ENCODE results near the gene TMSB15B. TPM values are rescaled to one million over a fixed set of nuclear protein-coding genes. Genes with fewer than 3 reads are reported as not detected.
"Not testable (repeated sequence)": the region's sequence is repeated elsewhere in the genome, so short reads cannot be mapped to it uniquely, and the experiment has no call there.

The TMSB15B gene
- 3.9 TPM for total RNA-seq (ENCODE audit: insufficient read depth, low replicate concordance)

DNA sequence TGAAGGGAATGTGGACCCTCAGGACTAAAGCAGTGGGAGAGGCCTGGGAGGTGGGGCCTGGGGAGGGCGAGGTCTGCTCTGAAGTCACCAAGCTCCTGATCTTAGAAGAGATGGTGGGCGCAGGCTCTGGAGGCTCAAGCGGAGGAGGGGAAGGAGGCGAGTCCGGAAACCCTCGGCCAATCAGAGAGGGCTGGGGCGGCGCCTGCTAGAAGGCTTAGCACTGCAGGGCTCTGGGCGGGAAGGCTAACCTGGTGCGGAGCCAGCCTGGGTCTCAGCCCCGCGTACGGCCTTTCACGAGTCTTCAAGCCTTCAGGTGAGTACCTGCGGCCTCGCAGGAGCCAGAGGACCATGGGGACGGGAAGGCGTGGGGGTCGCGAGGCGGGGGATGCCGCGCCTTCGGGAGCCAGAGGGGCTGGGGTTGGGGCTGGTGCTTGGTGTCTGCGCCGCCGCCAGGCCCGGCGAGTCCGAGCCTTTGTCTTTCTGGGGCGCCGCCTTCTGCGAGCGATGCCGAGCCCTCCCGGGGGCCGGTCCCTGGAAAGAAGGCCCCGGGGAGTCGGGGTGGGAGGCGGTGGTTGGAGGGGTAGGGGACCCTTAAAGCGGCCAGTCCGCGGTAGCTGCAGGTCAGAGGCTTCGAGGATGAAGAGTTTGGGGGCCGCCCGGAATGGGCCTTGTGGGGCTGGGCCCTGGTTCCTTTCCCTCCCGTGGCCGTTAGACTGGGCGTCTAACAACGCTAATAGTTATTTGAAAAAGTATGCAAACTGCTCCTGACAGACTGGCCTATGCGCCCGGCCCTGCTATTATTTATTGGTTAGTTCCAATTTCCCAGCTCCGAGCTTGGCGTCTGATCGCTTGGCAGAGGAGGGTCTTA is at the start of gene TMSB15B:
TSS of gene TMSB15B (plus strand) at position 217 of the 868 bp plus-strand sequence.
- not testable (repeated sequence) for DNase-seq (ENCODE audit: low spot score)

- DNase-seq (ENCODE audit: low spot score) = no peak
These were observed 48.9 kb upstream of the TMSB15B start for GRCh38 chrX:103913356-103914020.

DNA sequence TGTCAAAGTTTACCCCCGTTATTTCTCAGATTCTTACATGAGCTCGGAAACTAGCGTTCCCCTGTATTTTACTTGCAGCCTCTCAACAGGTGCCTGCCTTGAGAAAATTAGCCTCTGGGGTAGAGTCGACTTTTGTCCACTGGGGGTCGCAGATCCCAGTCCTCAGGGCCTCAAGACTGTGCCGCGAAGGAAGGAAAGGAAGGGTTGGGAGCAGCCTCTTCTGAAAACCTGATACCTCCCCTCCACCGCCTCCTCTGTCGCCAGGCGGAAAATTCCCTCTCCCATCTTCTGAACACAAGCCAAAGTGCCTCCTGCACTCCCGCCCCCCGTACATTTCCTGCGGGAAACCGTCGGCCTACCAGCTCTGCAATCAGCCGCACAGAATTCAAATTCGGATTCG is 44.4 kb upstream of the TMSB15B start:
- DNase-seq (ENCODE audit: low spot score) = peak; percentile 57

DNA sequence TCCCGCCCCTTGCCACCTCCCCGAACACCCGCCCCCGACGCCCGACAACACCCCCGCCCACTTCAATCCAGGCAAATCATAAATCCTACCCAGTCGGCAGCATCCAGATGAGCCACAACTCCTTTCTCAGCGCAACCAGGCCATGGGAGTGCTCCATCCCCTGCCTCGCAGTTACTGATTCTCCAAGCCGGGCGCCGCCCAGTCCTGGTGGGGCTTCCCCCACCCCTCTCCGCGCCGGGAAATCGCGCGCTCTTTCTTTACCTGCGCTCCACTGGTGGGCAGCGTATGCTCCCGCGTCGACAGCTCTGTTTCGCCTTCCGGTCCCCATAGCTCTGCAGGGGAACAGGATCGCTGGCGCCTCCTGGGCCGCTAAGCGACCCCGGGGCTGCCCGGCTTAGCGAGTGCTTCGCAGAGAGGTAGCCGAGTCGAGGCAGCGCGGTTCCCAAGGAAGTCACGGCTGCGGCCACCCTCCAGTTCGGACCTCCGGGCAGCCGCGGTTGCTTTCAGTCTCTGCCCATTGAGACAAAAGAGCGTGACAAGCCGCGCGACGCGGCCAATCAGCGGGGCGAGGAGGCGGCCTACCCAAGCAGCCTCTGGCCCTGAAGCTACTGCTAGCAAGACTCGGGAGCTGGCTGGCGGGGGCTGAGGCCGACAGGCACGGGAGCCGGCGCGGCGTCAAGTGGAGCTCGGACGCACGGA is 43.7 kb upstream of the TMSB15B start:
- DNase-seq (ENCODE audit: low spot score) = peak; percentile 57

DNA sequence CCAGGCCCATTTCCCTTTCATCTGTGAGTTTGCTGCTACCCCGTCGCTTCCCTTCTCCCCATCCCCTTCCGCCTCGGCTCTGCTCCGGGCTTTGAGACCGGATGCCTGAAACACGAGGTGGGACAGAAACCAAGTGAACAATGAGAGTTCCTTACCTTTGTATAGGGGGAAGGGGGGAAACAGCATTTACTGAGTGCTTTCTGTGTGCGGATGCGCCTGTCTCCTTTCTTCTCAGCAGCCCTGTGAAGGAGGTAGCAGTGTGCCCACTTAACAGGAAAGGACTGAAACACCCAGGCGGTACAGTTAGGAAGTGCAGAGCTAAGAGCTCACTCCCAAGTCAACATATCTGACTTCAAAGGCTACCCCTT is 43.2 kb upstream of the TMSB15B start:
- peak; percentile 22 for DNase-seq (ENCODE audit: low spot score)

DNA sequence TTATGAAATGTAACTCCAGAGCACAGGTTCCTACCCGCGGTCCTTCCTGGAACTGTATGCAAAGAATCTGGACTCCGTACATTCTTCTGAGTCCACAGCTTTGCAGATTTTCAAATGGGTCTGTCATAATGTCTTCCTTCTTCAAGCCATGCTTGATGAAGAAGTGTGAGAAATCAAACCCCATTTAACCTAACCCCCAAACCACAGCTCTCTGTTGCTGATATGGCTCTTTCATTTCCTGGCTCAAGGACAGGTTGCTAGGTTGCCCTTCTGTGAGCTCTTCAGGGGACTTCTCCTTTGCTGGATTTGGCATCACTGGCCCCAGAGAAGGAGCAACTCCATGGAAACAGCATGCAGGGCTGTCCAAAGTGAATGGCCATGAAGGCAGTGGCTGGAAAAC is 41.9 kb upstream of the TMSB15B start:
- DNase-seq (ENCODE audit: low spot score) = not testable (repeated sequence)

- no peak for DNase-seq (ENCODE audit: low spot score)
These were observed 35.4 kb upstream of the TMSB15B start for GRCh38 chrX:103927030-103927429.

DNA sequence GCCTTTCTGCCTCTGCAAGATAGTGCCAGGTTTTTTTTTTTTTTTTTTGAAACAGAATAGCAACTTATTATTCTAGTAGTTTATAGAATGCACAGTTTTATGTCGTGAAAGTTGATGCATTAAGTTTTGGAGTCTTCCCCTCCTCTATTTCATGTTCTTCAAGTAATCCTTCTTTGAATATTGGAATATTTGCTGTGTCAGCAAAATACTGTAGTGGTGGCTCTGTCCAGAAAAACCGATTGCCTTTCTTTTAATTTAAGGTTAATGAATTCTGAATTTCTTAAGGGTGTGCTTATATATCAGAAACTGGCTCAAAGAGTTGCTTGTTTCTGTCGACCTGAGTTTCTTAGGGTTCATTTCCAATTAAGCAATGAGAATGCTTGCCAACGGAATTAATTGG is 34.8 kb upstream of the TMSB15B start:
- no peak for DNase-seq (ENCODE audit: low spot score)

DNA sequence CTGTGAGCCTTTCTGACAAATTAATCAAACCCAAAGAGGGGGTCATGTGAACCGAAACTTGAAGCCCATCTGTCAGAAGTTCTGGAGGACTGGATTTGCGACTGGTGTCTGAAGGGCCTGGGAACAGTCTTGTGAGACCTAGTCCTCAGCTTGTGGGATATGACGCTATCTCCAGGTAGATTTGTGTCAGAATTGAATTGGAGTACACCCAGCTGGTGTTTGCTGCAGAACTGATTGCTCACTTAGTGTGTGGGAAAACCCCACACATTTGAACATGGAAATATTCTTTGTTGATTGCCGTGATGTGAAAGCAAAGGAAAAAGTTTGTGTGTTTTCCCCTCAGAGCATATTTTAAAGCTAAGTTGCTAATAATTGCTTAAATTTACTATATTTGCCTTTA is 30.3 kb upstream of the TMSB15B start:
- no peak for DNase-seq (ENCODE audit: low spot score)

- DNase-seq (ENCODE audit: low spot score) = not testable (repeated sequence)
These were observed 22.2 kb upstream of the TMSB15B start for GRCh38 chrX:103940257-103940656.

DNA sequence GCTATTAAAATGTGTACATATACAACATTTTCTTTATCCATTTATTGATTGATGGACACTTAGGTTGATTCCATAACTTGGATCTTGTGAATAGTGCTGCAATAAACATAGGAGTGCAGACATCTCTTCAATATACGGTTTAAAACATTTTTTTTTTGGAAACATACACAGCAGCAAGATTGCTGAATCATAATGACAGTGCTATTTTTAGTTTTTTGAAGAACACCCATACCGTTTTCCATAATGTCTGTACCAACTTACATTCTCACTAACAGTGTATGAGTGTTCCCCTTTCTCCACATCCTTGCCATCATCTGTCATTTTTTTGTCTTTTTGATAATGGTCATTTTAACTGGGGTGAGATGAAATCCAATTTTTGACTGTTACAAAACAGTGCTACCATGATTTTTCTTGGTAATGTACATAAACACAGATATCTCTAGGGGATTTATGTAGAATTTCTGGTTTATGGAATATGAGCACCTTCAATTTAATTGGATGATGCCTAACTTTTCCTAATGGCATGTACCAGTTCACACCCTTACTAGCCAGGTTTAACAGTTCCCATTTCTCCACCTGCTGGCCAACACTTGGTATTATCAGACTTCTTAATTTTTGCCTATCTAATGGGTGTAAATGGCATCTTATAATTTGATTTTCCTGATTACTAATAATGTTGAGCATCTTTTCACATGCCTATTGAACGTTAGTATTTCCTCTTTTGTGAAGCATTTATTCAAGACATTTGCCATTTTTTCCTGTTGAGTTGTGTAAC is 21.0 kb upstream of the TMSB15B start:
- peak; percentile 0 for DNase-seq (ENCODE audit: low spot score)

DNA sequence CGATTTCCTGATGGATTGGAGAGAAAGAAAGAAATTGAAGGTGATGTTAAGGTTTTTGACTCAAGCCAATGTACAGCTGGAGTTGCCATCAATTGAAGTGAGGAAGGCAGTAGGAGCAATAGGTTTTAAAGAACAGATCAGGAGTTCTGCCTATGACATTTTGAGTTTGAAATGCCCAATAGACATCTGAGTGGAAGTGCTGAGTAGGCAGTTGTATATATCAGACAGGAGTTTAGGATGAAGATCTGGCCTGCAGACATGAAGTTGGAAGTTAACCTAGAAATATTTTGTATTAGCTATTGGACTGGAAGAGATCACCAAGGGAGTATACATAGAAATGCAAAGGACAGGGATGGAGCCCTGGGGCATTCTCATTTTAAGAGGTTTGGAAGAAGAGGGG is 12.9 kb upstream of the TMSB15B start:
- DNase-seq (ENCODE audit: low spot score) = no peak

DNA sequence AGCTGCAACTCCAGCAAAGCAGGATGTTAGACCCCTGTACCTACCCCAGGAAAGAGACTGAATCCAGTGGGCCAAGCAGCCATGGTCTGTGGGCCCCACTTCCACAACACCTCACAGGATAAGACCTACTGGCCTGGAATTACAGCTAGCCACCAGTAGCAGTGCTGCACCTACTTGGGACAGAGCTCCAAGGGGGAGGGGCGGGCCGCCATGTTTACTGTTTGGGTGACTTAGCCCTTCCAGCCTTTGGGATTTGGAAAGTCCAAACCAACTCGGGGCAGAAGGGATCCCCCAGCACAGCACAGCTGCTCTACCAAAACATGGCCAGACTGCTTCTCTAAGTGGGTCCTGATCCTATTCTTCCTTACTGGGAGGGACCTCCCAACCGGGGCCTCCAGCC is 9.1 kb upstream of the TMSB15B start:
- no peak for DNase-seq (ENCODE audit: low spot score)

DNA sequence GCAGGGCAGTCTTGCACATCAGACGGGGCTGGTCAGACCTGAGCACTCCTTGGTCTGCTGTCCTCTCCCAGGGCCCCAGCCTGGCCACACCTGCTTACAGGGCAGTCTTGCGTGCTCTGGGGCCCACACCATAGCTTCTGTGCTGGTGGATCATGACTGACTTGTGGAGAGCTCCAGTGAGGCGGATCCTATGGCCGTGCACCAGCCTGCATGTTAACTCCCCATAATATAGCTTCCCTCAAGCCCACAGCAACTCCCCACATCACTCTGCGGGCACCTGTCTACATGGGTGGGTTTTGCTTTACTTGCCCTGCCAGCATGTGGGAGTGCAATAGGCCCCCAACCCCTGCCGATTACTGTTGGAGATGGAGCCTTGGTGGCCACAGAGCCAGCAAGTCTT is 8.2 kb upstream of the TMSB15B start:
- no peak for DNase-seq (ENCODE audit: low spot score)

DNA sequence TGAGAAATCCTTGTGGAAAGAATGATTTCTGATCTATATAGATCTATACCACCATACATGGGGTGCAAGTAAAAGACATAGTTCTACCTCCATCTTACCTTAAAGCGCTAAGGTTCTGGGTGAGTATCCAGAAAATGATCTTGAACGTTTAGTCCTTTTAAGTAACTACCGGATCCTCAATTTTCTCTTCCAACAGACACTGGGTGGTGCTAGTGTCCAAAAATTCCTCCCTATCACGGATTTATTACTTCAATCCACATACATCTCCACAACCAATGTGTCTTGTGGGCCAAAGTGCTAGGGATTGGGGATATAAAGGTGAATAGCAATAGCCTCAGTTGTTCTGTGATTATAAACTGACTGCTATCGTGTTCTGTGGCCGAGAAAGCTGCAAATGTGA is 1.8 kb upstream of the TMSB15B start:
- DNase-seq (ENCODE audit: low spot score) = not testable (repeated sequence)

DNA sequence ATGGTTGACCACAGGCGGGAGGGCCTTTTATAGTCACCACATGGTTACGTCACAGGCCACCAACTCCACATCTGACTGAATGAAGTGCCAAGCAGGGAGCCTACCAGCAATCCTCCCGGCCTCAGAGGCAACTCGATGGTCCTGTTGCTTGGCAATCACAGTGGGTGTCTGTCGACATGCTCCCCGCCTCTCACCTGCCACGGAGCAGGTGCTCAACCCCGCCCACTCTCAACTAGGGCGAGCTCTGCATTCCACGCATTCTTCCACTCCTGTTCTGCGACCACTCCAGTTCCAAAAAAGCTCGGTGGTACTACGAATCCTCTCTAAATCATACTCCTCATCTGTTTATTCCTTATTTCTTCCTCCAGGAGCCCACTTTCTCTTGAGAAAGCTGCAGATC is 21.1 kb downstream of the TMSB15B start:
- not testable (repeated sequence) for DNase-seq (ENCODE audit: low spot score)

DNA sequence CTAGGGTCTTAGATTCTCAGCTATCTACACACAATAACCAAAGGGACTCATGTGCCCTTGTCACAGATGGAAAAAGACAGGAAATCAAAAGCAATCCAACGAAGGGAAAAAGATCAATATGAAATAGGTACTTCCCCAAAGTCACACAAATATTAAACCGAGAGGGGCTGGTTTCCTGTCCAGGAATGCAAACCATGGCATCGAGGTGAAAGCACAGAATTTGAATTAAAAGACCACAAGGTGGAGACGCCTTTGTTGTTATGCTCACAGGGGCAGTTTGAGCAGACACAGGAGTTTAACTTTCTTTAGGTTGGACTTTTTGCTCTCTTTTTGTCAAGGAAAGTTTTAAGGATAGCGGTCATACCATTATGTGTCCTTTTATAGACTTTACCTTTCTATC is 36.8 kb downstream of the TMSB15B start:
- no peak for DNase-seq (ENCODE audit: low spot score)

DNA sequence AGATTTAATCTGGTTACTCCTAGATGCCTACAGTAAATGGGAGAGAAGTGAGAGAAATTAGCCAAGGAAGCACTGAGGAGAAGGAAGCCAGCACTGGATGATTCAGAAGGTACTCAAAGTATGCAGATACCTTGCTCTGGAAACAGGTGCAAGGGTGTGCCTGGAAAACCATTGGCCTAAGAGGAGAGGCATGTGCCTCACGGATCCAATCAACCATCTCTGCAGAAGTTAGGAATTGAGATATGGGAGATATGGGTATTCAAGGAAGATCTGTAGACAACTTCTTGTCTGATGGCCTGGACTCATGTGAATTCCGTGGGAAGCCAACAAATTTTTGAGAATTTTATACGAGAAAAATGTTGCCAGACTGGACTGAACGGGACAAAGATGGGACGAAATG is 46.4 kb downstream of the TMSB15B start:
- DNase-seq (ENCODE audit: low spot score) = no peak

DNA sequence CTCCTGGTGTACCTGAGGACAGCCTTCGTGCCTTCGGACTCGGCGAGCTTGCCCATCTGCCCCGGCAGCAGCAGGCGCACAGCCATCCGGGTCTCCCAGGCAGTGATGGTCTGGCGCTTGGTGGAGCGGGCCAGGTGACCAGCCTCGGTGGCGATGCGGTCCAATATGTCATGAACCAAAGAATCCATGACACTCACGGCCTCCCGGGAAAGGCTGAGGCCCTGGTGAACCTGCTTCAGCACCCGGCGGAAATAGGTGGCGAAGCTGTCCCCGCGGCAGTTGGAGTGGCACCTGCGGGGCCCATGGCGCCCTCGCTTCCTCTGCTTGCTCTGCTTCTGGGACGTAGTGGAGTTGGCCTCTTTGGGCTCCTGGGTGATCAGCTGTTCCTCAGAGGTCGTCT is 50.7 kb downstream of the TMSB15B start:
- no peak for DNase-seq (ENCODE audit: low spot score)

DNA sequence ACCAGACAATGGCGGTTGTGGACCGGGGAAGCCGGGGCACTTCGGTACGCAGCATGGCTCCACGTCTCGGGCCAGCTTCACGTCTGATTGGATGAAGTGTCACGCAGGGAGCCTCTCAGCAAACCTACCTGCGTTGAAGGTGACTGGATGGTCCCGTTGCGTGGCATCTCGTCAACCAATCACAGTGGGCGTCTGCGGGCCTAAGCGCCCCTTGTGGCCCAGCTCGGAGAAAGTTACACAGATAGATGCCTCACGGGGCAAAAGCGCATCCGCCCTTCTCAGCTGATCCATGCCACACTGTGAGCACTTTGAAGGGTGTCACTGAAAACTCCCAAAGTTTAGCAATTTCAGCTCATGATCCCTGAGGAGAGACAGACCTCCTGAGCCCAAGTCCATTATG is 51.2 kb downstream of the TMSB15B start, which contains the start of gene H2BW1:
TSS of gene H2BW1 (minus strand) at position 103 of the 400 bp plus-strand sequence. CDS start 132 bp downstream, outside the sequence.
- no peak for DNase-seq (ENCODE audit: low spot score)

DNA sequence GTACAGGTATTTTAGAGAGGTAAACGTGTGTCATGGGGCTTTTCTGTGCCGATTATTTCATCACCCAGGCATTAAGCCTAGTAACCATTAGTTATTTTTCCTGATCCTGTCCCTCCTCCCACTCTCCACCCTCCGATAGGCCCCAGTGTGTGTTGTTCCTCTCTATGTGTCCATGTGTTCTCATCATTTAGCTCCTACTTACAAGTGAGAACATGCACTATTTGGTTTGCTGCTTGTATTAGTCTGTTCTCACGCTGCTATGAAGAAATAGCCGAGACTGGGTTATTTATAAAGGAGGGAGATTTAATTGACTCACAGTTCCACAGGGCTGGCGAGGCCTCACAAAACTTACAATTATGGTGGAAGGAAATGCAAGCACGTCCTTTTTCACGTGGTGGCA is 53.1 kb downstream of the TMSB15B start:
- not testable (repeated sequence) for DNase-seq (ENCODE audit: low spot score)
